Thyroid gland (tissue), 4 donors: ENCODE results near the gene NAT8. TPM values are rescaled to one million over a fixed set of nuclear protein-coding genes. Genes with fewer than 3 reads are reported as not detected.

Experiments
- DNase-seq, 2 donors: peaks; one replicate each; pipeline ENCODE4 v3.0.0-alpha.2; 2019
- H3K27ac ChIP-seq, 3 donors: fragments of 200-600 bp; sonication (generic); 1 replicate in 2 of 3; 2 replicates in 1 of 3; pipeline ENCODE4 v1.5.1; 2016 to 2019; ENCODE audit warnings: mild to moderate bottlenecking in 1 of 3, moderate library complexity in 1 of 3
- H3K27me3 ChIP-seq: fragments of 200-600 bp; sonication (generic); one replicate; pipeline ENCODE4 v1.5.1; 2019
- H3K36me3 ChIP-seq, 2 donors: fragments of 200-600 bp; sonication (generic); one replicate each; pipeline ENCODE4 v1.5.1; 2016 to 2019
- H3K4me1 ChIP-seq, 2 donors: fragments of 200-600 bp; sonication (generic); one replicate each; pipeline ENCODE4 v1.5.1; 2017 to 2019
- H3K4me3 ChIP-seq, 3 donors: fragments of 200-600 bp; sonication (generic); replicated peaks in 1 of 3; 1 replicate in 2 of 3; 2 replicates in 1 of 3; pipeline ENCODE4 v1.5.1; 2016; ENCODE audit warnings: mild to moderate bottlenecking in 1 of 3
- H3K9me3 ChIP-seq: fragments of 200-600 bp; sonication (generic); one replicate; pipeline ENCODE4 v1.5.1; 2017
- CTCF ChIP-seq, 6 experiments: fragments of 200-600 bp in 3 of 6; fragments of 450-650 bp in 3 of 6; sonication (generic) in 3 of 6; IDR thresholded peaks; one replicate each; pipeline ENCODE4 v1.5.1; 2016 to 2019; ENCODE audit warnings: antibody characterized with exemption in 6 of 6, mild to moderate bottlenecking in 2 of 6, inconsistent platforms in 1 of 6, moderate library complexity in 1 of 6
- POLR2A ChIP-seq, 2 donors: fragments of 450-650 bp; IDR thresholded peaks; one replicate each; pipeline ENCODE4 v1.6.1; 2017; ENCODE audit warnings: antibody characterized with exemption in 2 of 2, mild to moderate bottlenecking in 2 of 2, moderate library complexity in 1 of 2
- WGBS, 2 donors: methylation state at CpG; one replicate each; pipeline ENCODE4 v1.1.5; 2017; 5-methylcytosine and 5-hydroxymethylcytosine counted together
- intact Hi-C: fragments of 100-400 bp; cut with DNase I; formaldehyde crosslinking; loops from one replicate; pipeline ENCODE4 v1.15.1; 2023
- total RNA-seq, 4 donors: library from RNA; depleted of rRNA; stranded (reverse); fragments of >200 nt; gene quantifications; one replicate each; pipeline ENCODE4 v1.2.3, GENCODE V29; 2016

Gene NAT8
- total RNA-seq, 4 donors from 2014 or later = not detected

- Histone ChIP-seq H3K27ac (no peak overlapping the region), H3K36me3 (peaks cover 17 to 18% of the 10 kb centered on the region in 2 donors), H3K4me1 (no peaks in the 10 kb centered on the region), H3K27me3 (no peaks in the 10 kb centered on the region), H3K4me3 (no peak overlapping the region), H3K9me3 (no peaks in the 10 kb centered on the region)
- TF ChIP-seq POLR2A (IDR thresholded peaks at IDR 0.05) (no peak), CTCF (IDR thresholded peaks at IDR 0.05) (no peak)
- DNase-seq = no peak
- WGBS, 2 donors = 88 to 94% methylated on average over 5 of the region's 5 CpGs
- intact Hi-C loops = no loop called here
These were observed 40.4 kb downstream of the NAT8 start for GRCh38 chr2:73601780-73602179.

- Histone ChIP-seq H3K27ac (no peak overlapping the region), H3K27me3 (no peaks in the 10 kb centered on the region), H3K4me1 (no peaks in the 10 kb centered on the region), H3K9me3 (no peaks in the 10 kb centered on the region), H3K4me3 (no peak overlapping the region), H3K36me3 (no peaks in the 10 kb centered on the region)
- 94 to 95% methylated on average over 2 of the region's 2 CpGs for WGBS, 2 donors
- DNase-seq = no peak
- intact Hi-C loops = no loop called here
- TF ChIP-seq CTCF (IDR thresholded peaks at IDR 0.05) (no peak), POLR2A (IDR thresholded peaks at IDR 0.05) (no peak)
These were observed 48.0 kb downstream of the NAT8 start for GRCh38 chr2:73594251-73594650.

- intact Hi-C loops = no loop called here
- TF ChIP-seq CTCF (IDR thresholded peaks at IDR 0.05) (no peak), POLR2A (IDR thresholded peaks at IDR 0.05) (no peak)
- Histone ChIP-seq H3K9me3 (no peaks in the 10 kb centered on the region), H3K4me3 (no peak overlapping the region), H3K4me1 (no peaks in the 10 kb centered on the region), H3K27me3 (no peaks in the 10 kb centered on the region), H3K27ac (no peak overlapping the region), H3K36me3 (no peaks in the 10 kb centered on the region)
- WGBS, 2 donors = 95 to 98% methylated on average over 2 of the region's 2 CpGs
- no peak for DNase-seq
These were observed 48.5 kb downstream of the NAT8 start for GRCh38 chr2:73593680-73594079.

Other genes starting within 250 kb of the NAT8 start
- 10 to 100 TPM; 16.2 to 25.7 (median 19.7) TPM for gene TPRKB, start 94.9 kb upstream of the NAT8 start, total RNA-seq
- gene DUSP11, start 137.7 kb upstream of the NAT8 start, total RNA-seq = 10 to 100 TPM; 22.2 to 40.0 (median 31.0) TPM
- gene C2orf78, start 141.8 kb upstream of the NAT8 start, total RNA-seq = not detected
- 10 to 100 TPM; 31.9 to 45.2 (median 36.6) TPM for gene STAMBP, start 186.5 kb upstream of the NAT8 start, total RNA-seq